ENCODE results near the gene LEPROT.

LEPROT gene

GRCh38 chr1:65412256-65412983, 8.0 kb upstream of the LEPROT start:
- no peak for DNase-seq

GRCh38 chr1:65412984-65413375, 7.5 kb upstream of the LEPROT start:
- DNase-seq = peak; percentile 83

GRCh38 chr1:65414538-65414937, 5.9 kb upstream of the LEPROT start:
- DNase-seq = no peak

GRCh38 chr1:65416767-65417166, 3.7 kb upstream of the LEPROT start:
- no peak for DNase-seq

GRCh38 chr1:65417729-65418128, 2.7 kb upstream of the LEPROT start:
- DNase-seq = no peak

- no peak for DNase-seq
These were observed 1.8 kb upstream of the LEPROT start for GRCh38 chr1:65418522-65419185.

GRCh38 chr1:65419681-65420589, 533 bp upstream of the LEPROT start:
- DNase-seq = peak; percentile 99

- DNase-seq = no peak
These were observed 1.0 kb downstream of the LEPROT start for GRCh38 chr1:65421351-65422025.

GRCh38 chr1:65422241-65423203, 2.1 kb downstream of the LEPROT start:
- DNase-seq = no peak

GRCh38 chr1:65423884-65424572, 3.6 kb downstream of the LEPROT start:
- DNase-seq = peak; percentile 88

GRCh38 chr1:65424573-65424889, 4.1 kb downstream of the LEPROT start:
- no peak for DNase-seq

- DNase-seq = no peak
These were observed 4.5 kb downstream of the LEPROT start for GRCh38 chr1:65425006-65425405.

GRCh38 chr1:65425697-65426096, 5.2 kb downstream of the LEPROT start:
- DNase-seq = peak; percentile 85

GRCh38 chr1:65429078-65429477, 8.6 kb downstream of the LEPROT start:
- no peak for DNase-seq

- peak; percentile 58 for DNase-seq
These were observed 9.3 kb downstream of the LEPROT start for GRCh38 chr1:65429806-65430205.

- peak; percentile 46 for DNase-seq
These were observed 10.7 kb downstream of the LEPROT start for GRCh38 chr1:65431111-65431705.

- no peak for DNase-seq
These were observed 12.4 kb downstream of the LEPROT start for GRCh38 chr1:65432918-65433317.

- DNase-seq = no peak
These were observed 13.8 kb downstream of the LEPROT start for GRCh38 chr1:65434255-65434654.

- DNase-seq = no peak
These were observed 14.3 kb downstream of the LEPROT start for GRCh38 chr1:65434760-65435159.

- peak; percentile 79 for DNase-seq
These were observed 15.5 kb downstream of the LEPROT start for GRCh38 chr1:65435987-65436386.

- no peak for DNase-seq
These were observed 17.1 kb downstream of the LEPROT start for GRCh38 chr1:65437616-65438015.
